H9 (cell line): ENCODE data around the gene PTPRC. TPM values are rescaled to one million over a fixed set of nuclear protein-coding genes. Genes with fewer than 3 reads are reported as not detected.
A peak's percentile ranks its signal among the peaks of the same experiment; 100 is the strongest.
"Not testable (repeated sequence)": the region's sequence is repeated elsewhere in the genome, so short reads cannot be mapped to it uniquely, and the experiment has no call there.

ENCODE experiments used
- DNase-seq: peaks from one replicate; pipeline ENCODE4 v3.0.0-alpha.2; 2017
- H2AFZ ChIP-seq: one replicate; pipeline ENCODE4 v1.6.1; 2013; ENCODE audit warnings: mild to moderate bottlenecking, low read length, control low read depth, moderate library complexity
- H2AK5ac ChIP-seq: 2 replicates; pipeline ENCODE4 v1.6.1; 2013; ENCODE audit warnings: low read length, control low read depth, mixed read lengths; ENCODE audit not compliant: insufficient read length
- H2BK120ac ChIP-seq: one replicate; pipeline ENCODE4 v1.6.1; 2013; ENCODE audit warnings: low read depth, mild to moderate bottlenecking, low read length, control low read depth, inconsistent platforms; ENCODE audit not compliant: poor library complexity, severe bottlenecking
- H2BK12ac ChIP-seq: 2 replicates; pipeline ENCODE4 v1.6.1; 2013; ENCODE audit warnings: low read length, control low read depth, mixed read lengths, low read depth; ENCODE audit not compliant: insufficient read length
- H2BK15ac ChIP-seq: 2 replicates; pipeline ENCODE4 v1.6.1; 2013; ENCODE audit warnings: low read depth, low read length, control low read depth
- H2BK20ac ChIP-seq: one replicate; pipeline ENCODE4 v1.6.1; 2013; ENCODE audit warnings: low read depth, mild to moderate bottlenecking, low read length, control low read depth, inconsistent platforms; ENCODE audit not compliant: poor library complexity, severe bottlenecking
- H2BK5ac ChIP-seq: 2 replicates; pipeline ENCODE4 v1.6.1; 2013; ENCODE audit warnings: low read length, control low read depth, mixed read lengths; ENCODE audit not compliant: insufficient read length
- H3K14ac ChIP-seq: 2 replicates; pipeline ENCODE4 v1.6.1; 2013; ENCODE audit warnings: low read length, control low read depth; ENCODE audit not compliant: insufficient read depth
- H3K18ac ChIP-seq: 2 replicates; pipeline ENCODE4 v1.6.1; 2013; ENCODE audit warnings: low read depth, mild to moderate bottlenecking, mixed read lengths, low read length, control low read depth; ENCODE audit not compliant: insufficient read length
- H3K23ac ChIP-seq: 2 replicates; pipeline ENCODE4 v1.6.1; 2013; ENCODE audit warnings: low read length, control low read depth, mixed read lengths, low read depth; ENCODE audit not compliant: insufficient read length
- H3K23me2 ChIP-seq: 2 replicates; pipeline ENCODE4 v1.6.1; 2013; ENCODE audit warnings: low read depth, mild to moderate bottlenecking, mixed read lengths, low read length, control low read depth; ENCODE audit not compliant: insufficient read length, poor library complexity, severe bottlenecking
- H3K27ac ChIP-seq: 2 replicates; pipeline ENCODE4 v1.5.1; 2013; ENCODE audit warnings: low read length, control low read depth, mixed read lengths, low read depth; ENCODE audit not compliant: insufficient read length
- H3K27me3 ChIP-seq: 2 replicates; pipeline ENCODE4 v1.6.1; 2013; ENCODE audit warnings: low read length, control low read depth, inconsistent platforms; ENCODE audit not compliant: insufficient read depth
- H3K4ac ChIP-seq: 2 replicates; pipeline ENCODE4 v1.6.1; 2013; ENCODE audit warnings: low read depth, mild to moderate bottlenecking, control low read depth, inconsistent platforms, low read length, moderate library complexity
- H3K4me1 ChIP-seq: 2 replicates; pipeline ENCODE4 v1.6.1; 2013; ENCODE audit warnings: low read length, control low read depth, inconsistent platforms; ENCODE audit not compliant: insufficient read depth
- H3K4me2 ChIP-seq: 2 replicates; pipeline ENCODE4 v1.6.1; 2013; ENCODE audit warnings: low read length, control low read depth, mixed read lengths; ENCODE audit not compliant: insufficient read length, insufficient read depth
- H3K56ac ChIP-seq: 2 replicates; pipeline ENCODE4 v1.6.1; 2013; ENCODE audit warnings: low read depth, mild to moderate bottlenecking, mixed read lengths, low read length, control low read depth; ENCODE audit not compliant: insufficient read length
- H3K79me1 ChIP-seq: 2 replicates; pipeline ENCODE4 v1.6.1; 2013; ENCODE audit warnings: low read depth, mild to moderate bottlenecking, moderate library complexity, low read length, control low read depth, inconsistent platforms; ENCODE audit not compliant: insufficient read depth, poor library complexity, severe bottlenecking
- H3K79me2 ChIP-seq: 2 replicates; pipeline ENCODE4 v1.6.1; 2013; ENCODE audit warnings: low read length, control low read depth, inconsistent platforms; ENCODE audit not compliant: insufficient read depth
- H3K9ac ChIP-seq: 2 replicates; pipeline ENCODE4 v1.6.1; 2013; ENCODE audit warnings: low read length, control low read depth, mixed read lengths; ENCODE audit not compliant: insufficient read length; ENCODE audit errors: extremely low read depth
- H3K9me3 ChIP-seq: one replicate; pipeline ENCODE4 v1.6.1; 2013; ENCODE audit warnings: low read depth, low read length, inconsistent platforms; ENCODE audit not compliant: control insufficient read depth
- H3T11ph ChIP-seq: one replicate; pipeline ENCODE4 v1.6.1; 2013; ENCODE audit warnings: mild to moderate bottlenecking, low read length, control low read depth, inconsistent platforms
- H4K20me1 ChIP-seq: one replicate; pipeline ENCODE4 v1.6.1; 2013; ENCODE audit not compliant: control insufficient read depth, insufficient read length, insufficient read depth
- H4K5ac ChIP-seq: 2 replicates; pipeline ENCODE4 v1.6.1; 2013; ENCODE audit warnings: low read depth, mild to moderate bottlenecking, mixed read lengths, low read length, control low read depth; ENCODE audit not compliant: insufficient read length
- H4K8ac ChIP-seq: replicated peaks from 2 replicates; pipeline ENCODE4 v1.6.1; 2013; ENCODE audit warnings: low read length, control low read depth, mixed read lengths, low read depth; ENCODE audit not compliant: insufficient read length
- H4K91ac ChIP-seq: 2 replicates; pipeline ENCODE4 v1.6.1; 2013; ENCODE audit warnings: low read depth, mild to moderate bottlenecking, moderate library complexity, mixed read lengths, low read length, control low read depth; ENCODE audit not compliant: insufficient read length
- H3K27ac Mint-ChIP-seq, 3 experiments: 2 replicates in 2 of 3; 3 replicates in 1 of 3; pipeline ENCODE4 v1.8.0; 2020 to 2021; ENCODE audit warnings: mixed read lengths in 3 of 3, mild to moderate bottlenecking in 1 of 3, moderate library complexity in 1 of 3
- H3K27me3 Mint-ChIP-seq: 2 replicates; pipeline ENCODE4 v1.8.0; 2021; ENCODE audit warnings: low read depth, mild to moderate bottlenecking, moderate library complexity, mixed read lengths
- H3K36me3 Mint-ChIP-seq, 3 experiments: 2 replicates in 2 of 3; 3 replicates in 1 of 3; pipeline ENCODE4 v1.8.0; 2020 to 2021; ENCODE audit warnings: low read depth in 3 of 3, mixed read lengths in 3 of 3; ENCODE audit not compliant: insufficient read depth in 1 of 3
- H3K4me1 Mint-ChIP-seq, 2 experiments: 2 replicates each; pipeline ENCODE4 v1.8.0; 2020; ENCODE audit warnings: mixed read lengths in 2 of 2
- H3K4me3 Mint-ChIP-seq, 2 experiments: 2 replicates in 1 of 2; 3 replicates in 1 of 2; pipeline ENCODE4 v1.8.0; 2020 to 2021; ENCODE audit warnings: mild to moderate bottlenecking in 2 of 2, mixed read lengths in 2 of 2, moderate library complexity in 1 of 2
- H3K9me3 Mint-ChIP-seq, 2 experiments: 2 replicates in 1 of 2; 3 replicates in 1 of 2; pipeline ENCODE4 v1.8.0; 2020; ENCODE audit warnings: mild to moderate bottlenecking in 2 of 2, mixed read lengths in 2 of 2, moderate library complexity in 1 of 2
- WGBS: extraction: QIAGEN DNeasy Blood & Tissue Kit; methylation state at CpG from one replicate; pipeline ENCODE4 v1.1.7; 2013; ENCODE audit warnings: missing lambda C conversion rate, low lambda C conversion rate, mixed read lengths; ENCODE audit not compliant: insufficient read length; ENCODE audit errors: extremely low coverage; 5-methylcytosine and 5-hydroxymethylcytosine counted together
- total RNA-seq: library from RNA; stranded (reverse); gene quantifications from 2 replicates; pipeline ENCODE4 v1.2.1, GENCODE V29; 2021
- TF ChIP-seq, protein P1 (sequence below): fragments of 200-600 bp; sonication (generic); conservative IDR thresholded peaks from 3 replicates; pipeline ENCODE4 v1.8.0; 2021; ENCODE audit warnings: antibody characterized with exemption, mild to moderate bottlenecking

PTPRC gene
- total RNA-seq, 1 experiment from 2014 or later: not detected

DNA sequence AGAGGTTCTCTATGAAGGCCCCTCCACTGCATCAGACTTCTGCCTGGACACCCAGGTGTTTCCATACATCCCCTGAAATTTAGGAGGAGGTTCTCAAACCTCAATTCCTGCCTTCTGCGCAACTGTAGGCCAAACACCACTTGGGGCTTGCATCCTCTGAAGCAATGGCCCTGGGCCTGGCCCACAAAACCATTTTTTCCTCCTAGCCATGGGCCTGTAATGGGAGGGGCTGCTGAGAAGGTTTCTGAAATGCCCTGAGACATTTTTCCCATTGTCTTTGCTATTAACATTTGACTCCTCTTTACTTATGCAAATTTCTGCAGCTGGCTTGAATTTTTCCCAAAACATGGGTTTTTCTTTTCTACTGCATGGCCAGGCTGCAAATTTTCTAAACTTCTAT lies 37.9 kb upstream of the PTPRC start:
- Histone ChIP-seq H2AK5ac (no peak overlapping the region), H3K4me2 (no peak overlapping the region), H2BK15ac (no peak overlapping the region), H2BK5ac (no peak overlapping the region), H3K4ac (no peak overlapping the region), H2BK20ac (no peak overlapping the region), H4K5ac (no peak overlapping the region), H3K79me2 (no peaks in the 10 kb centered on the region), H2BK120ac (no peak overlapping the region), H3K27me3 (no peaks in the 10 kb centered on the region), H3K23me2 (no peaks in the 10 kb centered on the region), H3K23ac (no peak overlapping the region), H3K4me1 (peaks cover 4% of the 10 kb centered on the region), H2BK12ac (no peak overlapping the region), H4K91ac (no peak overlapping the region), H4K8ac (no peak overlapping the region), H3K9me3 (peaks cover 6% of the 10 kb centered on the region), H4K20me1 (no peaks in the 10 kb centered on the region), H3K27ac (no peak overlapping the region), H3K9ac (no peak overlapping the region), H2AFZ (no peak overlapping the region), H3K18ac (no peak overlapping the region), H3K56ac (no peak overlapping the region), H3T11ph (no peak overlapping the region), H3K14ac (no peak overlapping the region), H3K79me1 (no peaks in the 10 kb centered on the region)
- peaks cover 25 to 27% of the 10 kb centered on the region in 2 experiments for H3K4me1 Mint-ChIP-seq
- H3K9me3 Mint-ChIP-seq: peaks cover 9% of the 10 kb centered on the region in 2 experiments; a peak in 4 of 5 replicates
- peak overlapping the region in 2 of 3 experiments; percentile 50 to 67; a peak in 3 of 7 replicates for H3K27ac Mint-ChIP-seq
- DNase-seq: no peak
- TF ChIP-seq, protein P1, sequence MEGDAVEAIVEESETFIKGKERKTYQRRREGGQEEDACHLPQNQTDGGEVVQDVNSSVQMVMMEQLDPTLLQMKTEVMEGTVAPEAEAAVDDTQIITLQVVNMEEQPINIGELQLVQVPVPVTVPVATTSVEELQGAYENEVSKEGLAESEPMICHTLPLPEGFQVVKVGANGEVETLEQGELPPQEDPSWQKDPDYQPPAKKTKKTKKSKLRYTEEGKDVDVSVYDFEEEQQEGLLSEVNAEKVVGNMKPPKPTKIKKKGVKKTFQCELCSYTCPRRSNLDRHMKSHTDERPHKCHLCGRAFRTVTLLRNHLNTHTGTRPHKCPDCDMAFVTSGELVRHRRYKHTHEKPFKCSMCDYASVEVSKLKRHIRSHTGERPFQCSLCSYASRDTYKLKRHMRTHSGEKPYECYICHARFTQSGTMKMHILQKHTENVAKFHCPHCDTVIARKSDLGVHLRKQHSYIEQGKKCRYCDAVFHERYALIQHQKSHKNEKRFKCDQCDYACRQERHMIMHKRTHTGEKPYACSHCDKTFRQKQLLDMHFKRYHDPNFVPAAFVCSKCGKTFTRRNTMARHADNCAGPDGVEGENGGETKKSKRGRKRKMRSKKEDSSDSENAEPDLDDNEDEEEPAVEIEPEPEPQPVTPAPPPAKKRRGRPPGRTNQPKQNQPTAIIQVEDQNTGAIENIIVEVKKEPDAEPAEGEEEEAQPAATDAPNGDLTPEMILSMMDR: no peak
- H3K27me3 Mint-ChIP-seq: no peaks in the 10 kb centered on the region
- H3K4me3 Mint-ChIP-seq: no peak overlapping the region
- WGBS: no CpG with 5 or more reads among the region's 1 CpG
- peaks cover 9 to 18% (median 10%) of the 10 kb centered on the region in 3 experiments for H3K36me3 Mint-ChIP-seq

DNA sequence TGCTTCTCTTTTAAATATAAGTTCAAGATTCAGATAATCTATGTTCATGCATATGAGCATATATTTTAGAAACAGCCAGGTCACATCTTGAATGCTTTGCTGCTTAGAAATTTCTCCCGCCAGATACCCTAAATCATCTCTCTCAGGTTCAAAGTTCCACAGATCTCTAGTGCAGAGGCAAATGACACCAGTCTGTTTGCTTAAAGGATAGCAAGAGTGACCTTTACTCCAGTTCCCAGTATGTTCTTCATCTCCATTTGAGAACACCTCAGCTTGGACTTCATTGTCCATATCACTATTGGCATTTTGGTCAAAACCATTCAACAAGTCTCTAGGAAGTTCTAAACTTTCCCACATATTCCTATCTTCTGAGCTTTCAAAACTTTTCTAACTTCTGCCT lies 37.5 kb upstream of the PTPRC start:
- H3K4me1 ChIP-seq, H2BK20ac ChIP-seq, H2BK12ac ChIP-seq, H3K27me3 Mint-ChIP-seq, H3K4me3 Mint-ChIP-seq, H3K4me2 ChIP-seq, H3K27ac ChIP-seq, H3K14ac ChIP-seq, DNase-seq, H2AK5ac ChIP-seq, H4K8ac ChIP-seq, H2AFZ ChIP-seq, H4K20me1 ChIP-seq, H3K23me2 ChIP-seq, H3K18ac ChIP-seq, H2BK5ac ChIP-seq, H3K79me1 ChIP-seq, H3K9me3 ChIP-seq, H3K23ac ChIP-seq, H3K9ac ChIP-seq, H3K56ac ChIP-seq, H3K9me3 Mint-ChIP-seq, H2BK120ac ChIP-seq, H4K5ac ChIP-seq, H2BK15ac ChIP-seq, H3K79me2 ChIP-seq, H3K4ac ChIP-seq, H3T11ph ChIP-seq, H3K27me3 ChIP-seq, H4K91ac ChIP-seq: not testable (repeated sequence)
- no CpG with 5 or more reads among the region's 1 CpG for WGBS
- Mint-ChIP-seq H3K4me1 (peaks cover 28 to 31% of the 10 kb centered on the region in 2 experiments), H3K36me3 (peaks cover 9 to 18% (median 10%) of the 10 kb centered on the region in 3 experiments), H3K27ac (peak overlapping the region in 1 of 3 experiments; percentile 35; a peak in 2 of 7 replicates)
